Measurements from ENCODE around the gene CDC14A.
"Not testable (repeated sequence)": the region's sequence is repeated elsewhere in the genome, so short reads cannot be mapped to it uniquely, and the experiment has no call there.

GRCh38 chr1:100331146-100331545, 21.2 kb upstream of the CDC14A start:
- TF ChIP-seq CTCF (IDR thresholded peaks at IDR 0.05; ENCODE audit: control extremely low read depth in 1 of 3, insufficient read depth in 1 of 3, low read depth in 1 of 3, low read length in 3 of 3); KDM1A (IDR thresholded peaks at IDR 0.05; ENCODE audit: borderline replicate concordance, low read length); POLR2AphosphoS5 (IDR thresholded peaks at IDR 0.05; ENCODE audit: low read depth, low read length): not testable (repeated sequence)

All from H1 (cell line).